GM21381 (cell line): Measurements from ENCODE around the gene NLRC5.
"Not testable (repeated sequence)": the region's sequence is repeated elsewhere in the genome, so short reads cannot be mapped to it uniquely, and the experiment has no call there.

ENCODE experiments used
- ATAC-seq: cut with Tn5 transposase; IDR thresholded peaks from one replicate; pipeline ENCODE4 v1.9.1; 2021; ENCODE audit warnings: mild to moderate bottlenecking, moderate library complexity; ENCODE audit not compliant: unreplicated experiment

Gene NLRC5

DNA sequence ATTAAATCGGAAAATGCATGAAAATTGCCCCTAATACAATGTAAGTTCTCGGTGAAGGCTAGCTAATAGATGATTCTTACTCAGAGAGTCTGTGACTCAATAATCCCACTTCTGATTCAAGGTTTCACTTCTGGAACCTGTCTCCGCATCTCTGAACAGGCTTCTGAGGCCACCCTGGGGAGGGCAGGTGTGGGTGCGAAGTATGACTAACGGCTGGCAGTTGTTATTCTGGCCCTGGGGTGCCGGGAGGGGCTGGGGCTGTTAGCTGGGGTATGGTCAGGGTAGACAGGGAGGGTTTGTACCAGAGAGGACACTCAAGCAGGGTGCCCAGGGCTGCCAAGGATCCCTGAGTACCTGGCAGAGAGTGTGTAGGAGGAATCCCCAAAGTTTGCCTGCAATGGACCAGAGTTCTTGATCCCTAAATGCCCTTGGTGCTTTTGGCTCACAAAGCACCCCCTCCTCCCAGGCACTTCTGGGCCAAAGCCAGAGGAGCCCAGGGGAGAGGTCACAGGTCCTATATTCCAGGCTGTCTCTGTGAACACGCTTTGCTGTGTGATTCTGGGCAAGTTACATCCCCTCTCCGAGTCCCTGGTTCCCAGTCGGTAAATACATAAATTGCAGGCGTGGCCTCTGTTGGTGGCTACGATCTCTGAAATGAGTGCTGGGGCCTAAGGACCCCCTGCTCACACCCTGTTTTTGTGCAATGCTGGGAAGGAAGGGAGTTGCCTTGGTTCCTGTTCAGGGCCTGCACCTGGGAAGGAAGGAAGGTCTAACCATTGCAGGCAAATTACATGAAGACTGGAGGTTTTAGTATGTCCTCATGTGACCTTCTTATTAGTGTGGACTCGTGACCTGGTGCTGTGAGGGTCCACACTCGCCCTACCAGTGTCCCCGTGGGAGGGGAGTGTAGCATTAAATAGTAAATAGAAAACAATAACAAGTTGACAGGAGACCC is 53.1 kb downstream of the NLRC5 start:
- peak; percentile 69 for ATAC-seq

- ATAC-seq = no peak
These were observed 53.9 kb downstream of the NLRC5 start for GRCh38 chr16:57043248-57043647.

DNA sequence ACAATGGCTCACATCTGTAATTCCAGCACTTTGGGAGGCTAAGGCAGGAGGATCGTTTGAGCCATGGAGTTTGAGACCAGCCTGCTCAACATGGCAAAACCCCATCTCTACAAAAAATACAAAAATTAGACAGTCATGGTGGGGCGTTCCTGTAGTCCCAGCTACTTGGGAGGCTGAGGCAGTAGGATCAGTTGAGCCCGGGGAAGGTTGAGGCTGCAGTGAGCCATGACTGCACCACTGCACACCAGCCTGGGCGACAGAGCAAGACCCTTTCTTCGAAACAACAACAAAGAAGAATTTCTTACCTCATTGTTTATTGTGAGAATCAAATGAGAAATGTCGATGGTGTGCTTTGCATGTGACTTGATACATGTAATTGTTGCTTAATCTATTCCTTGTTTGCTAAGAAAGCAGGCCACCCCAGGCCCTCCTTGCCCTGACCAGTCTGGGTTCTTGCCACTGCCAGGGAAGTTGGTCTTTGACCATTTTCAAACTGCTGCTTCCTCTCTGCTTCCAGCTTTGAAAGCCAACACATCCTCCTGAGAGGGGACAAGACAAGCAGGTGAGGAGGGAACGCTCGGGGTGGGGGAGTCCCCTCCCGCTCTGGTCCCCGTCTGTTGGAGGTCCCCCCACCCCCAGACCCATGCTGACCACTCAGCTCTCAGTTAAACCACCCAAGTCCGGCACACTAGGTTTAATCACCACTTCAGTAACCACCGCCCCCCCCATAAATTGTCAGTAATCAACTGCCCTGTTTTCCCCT is 55.8 kb downstream of the NLRC5 start:
- ATAC-seq = no peak

- no peak for ATAC-seq
These were observed 56.5 kb downstream of the NLRC5 start for GRCh38 chr16:57045694-57046381.

GRCh38 chr16:57048095-57048494 is 58.7 kb downstream of the NLRC5 start:
- ATAC-seq = no peak

GRCh38 chr16:57049678-57050077 is 60.3 kb downstream of the NLRC5 start:
- ATAC-seq = peak; percentile 58

GRCh38 chr16:57051696-57052228 is 62.4 kb downstream of the NLRC5 start:
- ATAC-seq = no peak

GRCh38 chr16:57053206-57053605 is 63.8 kb downstream of the NLRC5 start:
- no peak for ATAC-seq

DNA sequence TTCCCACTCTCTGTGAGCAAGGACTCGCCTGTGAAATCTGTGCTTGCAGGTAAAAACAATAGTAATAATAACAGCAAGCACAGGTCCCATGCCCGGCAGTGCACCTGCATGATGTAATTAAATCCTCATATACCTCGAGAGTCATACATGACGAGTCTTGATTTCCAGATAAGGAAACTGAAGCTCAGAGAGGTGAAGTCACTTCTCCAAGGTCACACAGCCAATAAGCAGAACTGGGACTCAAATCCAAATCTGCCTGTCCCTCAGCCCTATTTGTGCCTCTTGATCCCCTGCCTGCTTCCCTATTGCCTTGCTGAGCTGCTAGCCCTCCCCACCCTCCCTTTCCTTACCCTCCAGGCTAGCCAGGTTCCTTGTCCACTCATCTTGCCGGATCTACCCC is 65.0 kb downstream of the NLRC5 start:
- ATAC-seq = no peak

DNA sequence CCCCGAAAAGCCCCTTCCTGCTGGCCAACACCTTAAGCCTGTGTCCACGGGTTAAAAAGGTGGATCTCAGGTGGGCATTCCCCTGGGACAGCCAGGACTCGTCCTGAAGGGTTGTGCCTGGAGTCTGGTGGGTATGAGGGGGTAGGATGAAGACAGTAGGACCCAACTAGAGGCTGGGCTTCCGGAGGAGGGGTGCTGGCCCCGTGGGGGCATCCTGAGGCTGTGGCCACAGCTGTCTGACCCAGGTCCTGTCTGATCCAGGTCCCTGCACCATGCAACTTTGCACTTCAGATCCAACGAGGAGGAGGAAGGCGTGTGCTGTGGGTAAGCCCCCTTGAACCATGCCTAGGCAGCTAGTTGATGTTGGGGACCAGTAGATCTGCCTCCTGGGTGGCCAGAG is 65.4 kb downstream of the NLRC5 start:
- no peak for ATAC-seq

DNA sequence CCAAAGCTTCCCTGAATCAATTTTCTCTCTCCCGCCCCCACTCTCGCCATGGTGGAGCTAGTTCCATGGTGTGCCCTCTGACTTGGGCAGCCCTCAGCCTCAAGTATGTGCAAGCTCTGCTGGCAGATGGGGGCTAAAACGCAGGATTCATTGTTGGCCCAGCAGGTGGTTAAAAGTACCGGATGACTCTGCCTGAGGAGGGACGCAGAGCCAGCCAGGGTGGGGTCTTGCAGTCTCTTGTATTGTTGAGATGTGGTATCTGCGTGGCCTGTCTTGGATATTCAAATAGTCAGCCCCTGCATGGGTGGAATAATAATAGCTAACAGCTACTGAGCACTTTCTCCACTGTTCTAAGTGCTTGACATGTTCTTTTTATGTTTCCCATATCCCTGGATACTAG is 66.3 kb downstream of the NLRC5 start:
- no peak for ATAC-seq

GRCh38 chr16:57058291-57058861 is 69.0 kb downstream of the NLRC5 start:
- no peak for ATAC-seq

GRCh38 chr16:57060323-57061083 is 71.1 kb downstream of the NLRC5 start:
- ATAC-seq = no peak

- ATAC-seq = no peak
These were observed 71.9 kb downstream of the NLRC5 start for GRCh38 chr16:57061084-57061905.

DNA sequence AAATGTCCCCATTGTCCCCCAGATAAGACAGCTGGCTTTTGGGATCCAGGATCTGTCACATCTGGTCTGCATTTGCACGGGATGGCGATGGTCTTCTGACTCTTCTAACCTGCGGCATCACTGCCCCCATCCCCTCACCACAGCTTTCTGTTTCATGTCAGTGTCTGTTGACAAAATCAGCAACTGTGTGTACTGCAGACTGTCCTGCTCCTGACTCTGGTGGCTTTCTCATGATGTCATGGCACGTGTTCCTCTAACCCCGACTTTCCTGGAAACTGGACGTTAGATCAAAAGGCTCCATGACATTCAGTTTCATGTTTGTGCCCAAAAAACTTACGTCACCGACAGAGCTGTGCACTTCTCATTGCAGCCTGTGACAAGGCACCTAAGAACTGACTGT is 73.0 kb downstream of the NLRC5 start:
- ATAC-seq = no peak

DNA sequence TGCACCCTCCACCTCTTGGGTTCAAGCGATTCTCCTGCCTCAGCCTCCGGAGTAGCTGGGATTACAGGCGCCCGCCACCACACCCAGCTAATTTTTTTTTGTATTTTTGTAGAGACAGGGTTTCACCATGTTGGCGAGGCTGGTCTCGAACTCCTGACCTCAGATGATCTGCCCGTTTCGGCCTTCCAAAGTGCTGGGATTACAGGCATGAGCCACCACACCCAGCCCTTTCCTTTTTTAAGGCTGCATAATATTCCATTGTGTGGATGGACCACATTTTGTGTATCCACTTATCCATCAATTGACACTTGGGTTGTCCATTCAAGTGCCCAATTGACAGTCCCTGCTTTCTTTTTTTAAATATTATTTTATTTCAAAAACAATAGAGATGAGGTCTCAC is 73.8 kb downstream of the NLRC5 start:
- not testable (repeated sequence) for ATAC-seq

- ATAC-seq = no peak
These were observed 75.6 kb downstream of the NLRC5 start for GRCh38 chr16:57064995-57065394.

DNA sequence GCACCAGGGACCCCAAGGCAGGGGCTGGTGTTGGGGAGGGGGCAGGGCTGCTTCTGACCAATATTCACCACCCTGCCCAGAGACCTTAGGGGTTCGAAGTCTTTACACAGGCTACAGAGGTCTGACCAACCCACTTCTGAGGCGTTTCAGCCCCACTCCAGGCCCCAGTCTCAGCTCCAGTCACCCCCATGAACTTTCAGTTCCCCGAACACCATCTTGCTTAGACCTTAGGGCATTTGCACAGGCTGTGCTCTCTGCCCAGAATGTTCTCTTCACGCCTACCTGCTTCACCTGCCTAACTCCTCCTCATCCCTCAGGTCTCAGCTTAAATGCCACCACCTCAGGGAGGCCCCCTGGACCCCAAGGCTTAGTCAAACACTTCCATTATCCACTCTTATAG is 77.3 kb downstream of the NLRC5 start:
- no peak for ATAC-seq

GRCh38 chr16:57067347-57067746 is 78.0 kb downstream of the NLRC5 start:
- no peak for ATAC-seq
